ENCODE results near the gene ATG5.

ATG5 gene

GRCh38 chr6:106147476-106147875 is 178.1 kb downstream of the ATG5 start:
- TF ChIP-seq ZNF565 (CRISPR knock-in tag; conservative IDR thresholded peaks at IDR 0.05; ENCODE audit: low read depth): no peak
- TF ChIP-seq, protein P1, sequence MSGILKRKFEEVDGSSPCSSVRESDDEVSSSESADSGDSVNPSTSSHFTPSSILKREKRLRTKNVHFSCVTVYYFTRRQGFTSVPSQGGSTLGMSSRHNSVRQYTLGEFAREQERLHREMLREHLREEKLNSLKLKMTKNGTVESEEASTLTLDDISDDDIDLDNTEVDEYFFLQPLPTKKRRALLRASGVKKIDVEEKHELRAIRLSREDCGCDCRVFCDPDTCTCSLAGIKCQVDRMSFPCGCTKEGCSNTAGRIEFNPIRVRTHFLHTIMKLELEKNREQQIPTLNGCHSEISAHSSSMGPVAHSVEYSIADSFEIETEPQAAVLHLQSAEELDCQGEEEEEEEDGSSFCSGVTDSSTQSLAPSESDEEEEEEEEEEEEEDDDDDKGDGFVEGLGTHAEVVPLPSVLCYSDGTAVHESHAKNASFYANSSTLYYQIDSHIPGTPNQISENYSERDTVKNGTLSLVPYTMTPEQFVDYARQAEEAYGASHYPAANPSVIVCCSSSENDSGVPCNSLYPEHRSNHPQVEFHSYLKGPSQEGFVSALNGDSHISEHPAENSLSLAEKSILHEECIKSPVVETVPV (CRISPR knock-in tag; IDR thresholded peaks at IDR 0.05): no peak
- no peak for TF ChIP-seq TCF4 (CRISPR knock-in tag; IDR thresholded peaks at IDR 0.05; ENCODE audit: borderline replicate concordance)
- TF ChIP-seq ISL1 (CRISPR knock-in tag; IDR thresholded peaks at IDR 0.05): no peak
- TF ChIP-seq RARB (CRISPR knock-in tag; IDR thresholded peaks at IDR 0.05): no peak
- TF ChIP-seq PATZ1 (CRISPR knock-in tag; IDR thresholded peaks at IDR 0.05; ENCODE audit: borderline replicate concordance): no peak
- no peak for TF ChIP-seq GLIS3 (CRISPR knock-in tag; IDR thresholded peaks at IDR 0.05)
- TF ChIP-seq ESRRG (CRISPR knock-in tag; IDR thresholded peaks at IDR 0.05): no peak
- TF ChIP-seq TOX (CRISPR knock-in tag; IDR thresholded peaks at IDR 0.05; ENCODE audit: borderline replicate concordance): no peak
- TF ChIP-seq PPARA (CRISPR knock-in tag; IDR thresholded peaks at IDR 0.05; ENCODE audit: borderline replicate concordance): no peak
- TF ChIP-seq ZNF70 (CRISPR knock-in tag; IDR thresholded peaks at IDR 0.05): no peak
- TF ChIP-seq CSDC2 (CRISPR knock-in tag; IDR thresholded peaks at IDR 0.05): no peak
- TF ChIP-seq OSR1 (CRISPR knock-in tag; IDR thresholded peaks at IDR 0.05): no peak
- TF ChIP-seq BACH2 (CRISPR knock-in tag; IDR thresholded peaks at IDR 0.05; ENCODE audit: borderline replicate concordance): no peak
- TF ChIP-seq ARNTL (CRISPR knock-in tag; IDR thresholded peaks at IDR 0.05; ENCODE audit: borderline replicate concordance, low read depth): no peak
- TF ChIP-seq ZC3H10 (CRISPR knock-in tag; IDR thresholded peaks at IDR 0.05): no peak
- no peak for TF ChIP-seq TSHZ2 (CRISPR knock-in tag; IDR thresholded peaks at IDR 0.05)
- TF ChIP-seq SNAI2 (CRISPR knock-in tag; IDR thresholded peaks at IDR 0.05): no peak
- TF ChIP-seq ZFP30 (CRISPR knock-in tag; IDR thresholded peaks at IDR 0.05): no peak

DNA sequence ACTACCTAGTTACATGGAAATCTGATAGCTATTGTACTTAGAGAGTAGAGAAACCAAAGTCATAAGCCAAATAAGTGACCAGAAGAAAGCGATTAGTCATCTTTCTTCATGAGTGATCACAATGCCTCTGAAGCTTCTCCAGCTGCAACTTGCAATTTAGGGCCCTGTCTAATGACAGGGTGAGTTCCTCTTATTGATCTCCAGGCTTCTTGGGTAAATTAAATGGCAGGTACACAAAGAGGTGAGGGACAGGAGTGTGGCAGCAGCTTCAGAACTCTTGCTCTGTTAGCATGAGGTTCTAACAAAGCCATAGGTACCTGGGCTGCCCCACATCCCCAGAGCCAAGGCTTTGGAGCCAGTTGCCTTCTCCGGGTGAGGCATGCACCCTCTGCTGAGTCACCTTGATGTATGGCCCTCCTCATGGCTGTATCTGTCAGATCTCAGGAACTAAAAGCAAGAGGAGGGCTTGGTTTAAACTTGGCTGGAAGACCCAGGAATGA is 178.7 kb downstream of the ATG5 start:
- TF ChIP-seq GLIS3 (CRISPR knock-in tag; IDR thresholded peaks at IDR 0.05) (no peak), ZC3H10 (CRISPR knock-in tag; IDR thresholded peaks at IDR 0.05) (no peak), TOX (CRISPR knock-in tag; IDR thresholded peaks at IDR 0.05; ENCODE audit: borderline replicate concordance) (no peak), ZFP30 (CRISPR knock-in tag; IDR thresholded peaks at IDR 0.05) (no peak), ISL1 (CRISPR knock-in tag; IDR thresholded peaks at IDR 0.05) (no peak), ZNF565 (CRISPR knock-in tag; conservative IDR thresholded peaks at IDR 0.05; ENCODE audit: low read depth) (no peak), BACH2 (CRISPR knock-in tag; IDR thresholded peaks at IDR 0.05; ENCODE audit: borderline replicate concordance) (no peak), SNAI2 (CRISPR knock-in tag; IDR thresholded peaks at IDR 0.05) (no peak), ARNTL (CRISPR knock-in tag; IDR thresholded peaks at IDR 0.05; ENCODE audit: borderline replicate concordance, low read depth) (no peak), PPARA (CRISPR knock-in tag; IDR thresholded peaks at IDR 0.05; ENCODE audit: borderline replicate concordance) (no peak), POU6F1 (CRISPR knock-in tag; IDR thresholded peaks at IDR 0.05; ENCODE audit: borderline replicate concordance, low read depth) (no peak), TCF4 (CRISPR knock-in tag; IDR thresholded peaks at IDR 0.05; ENCODE audit: borderline replicate concordance) (no peak), PATZ1 (CRISPR knock-in tag; IDR thresholded peaks at IDR 0.05; ENCODE audit: borderline replicate concordance) (no peak), ZNF70 (CRISPR knock-in tag; IDR thresholded peaks at IDR 0.05) (no peak), TSHZ2 (CRISPR knock-in tag; IDR thresholded peaks at IDR 0.05) (no peak), RARB (CRISPR knock-in tag; IDR thresholded peaks at IDR 0.05) (no peak)
- TF ChIP-seq, protein P1 (CRISPR knock-in tag; IDR thresholded peaks at IDR 0.05): no peak
- TF ChIP-seq, protein P2, sequence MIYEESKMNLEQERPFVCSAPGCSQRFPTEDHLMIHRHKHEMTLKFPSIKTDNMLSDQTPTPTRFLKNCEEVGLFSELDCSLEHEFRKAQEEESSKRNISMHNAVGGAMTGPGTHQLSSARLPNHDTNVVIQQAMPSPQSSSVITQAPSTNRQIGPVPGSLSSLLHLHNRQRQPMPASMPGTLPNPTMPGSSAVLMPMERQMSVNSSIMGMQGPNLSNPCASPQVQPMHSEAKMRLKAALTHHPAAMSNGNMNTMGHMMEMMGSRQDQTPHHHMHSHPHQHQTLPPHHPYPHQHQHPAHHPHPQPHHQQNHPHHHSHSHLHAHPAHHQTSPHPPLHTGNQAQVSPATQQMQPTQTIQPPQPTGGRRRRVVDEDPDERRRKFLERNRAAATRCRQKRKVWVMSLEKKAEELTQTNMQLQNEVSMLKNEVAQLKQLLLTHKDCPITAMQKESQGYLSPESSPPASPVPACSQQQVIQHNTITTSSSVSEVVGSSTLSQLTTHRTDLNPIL (CRISPR knock-in tag; IDR thresholded peaks at IDR 0.05; ENCODE audit: low read depth): no peak
- peak; percentile 41 for ATAC-seq

More at GRCh38 chr6:106147476-106147875, 178.1 kb downstream of the ATG5 start:
- no peak for ATAC-seq

Data from SK-N-SH treated with all-trans-retinoic acid at 6 μM for 48 hours (cell line).